ENCODE data around the gene SUFU.

The SUFU gene

DNA sequence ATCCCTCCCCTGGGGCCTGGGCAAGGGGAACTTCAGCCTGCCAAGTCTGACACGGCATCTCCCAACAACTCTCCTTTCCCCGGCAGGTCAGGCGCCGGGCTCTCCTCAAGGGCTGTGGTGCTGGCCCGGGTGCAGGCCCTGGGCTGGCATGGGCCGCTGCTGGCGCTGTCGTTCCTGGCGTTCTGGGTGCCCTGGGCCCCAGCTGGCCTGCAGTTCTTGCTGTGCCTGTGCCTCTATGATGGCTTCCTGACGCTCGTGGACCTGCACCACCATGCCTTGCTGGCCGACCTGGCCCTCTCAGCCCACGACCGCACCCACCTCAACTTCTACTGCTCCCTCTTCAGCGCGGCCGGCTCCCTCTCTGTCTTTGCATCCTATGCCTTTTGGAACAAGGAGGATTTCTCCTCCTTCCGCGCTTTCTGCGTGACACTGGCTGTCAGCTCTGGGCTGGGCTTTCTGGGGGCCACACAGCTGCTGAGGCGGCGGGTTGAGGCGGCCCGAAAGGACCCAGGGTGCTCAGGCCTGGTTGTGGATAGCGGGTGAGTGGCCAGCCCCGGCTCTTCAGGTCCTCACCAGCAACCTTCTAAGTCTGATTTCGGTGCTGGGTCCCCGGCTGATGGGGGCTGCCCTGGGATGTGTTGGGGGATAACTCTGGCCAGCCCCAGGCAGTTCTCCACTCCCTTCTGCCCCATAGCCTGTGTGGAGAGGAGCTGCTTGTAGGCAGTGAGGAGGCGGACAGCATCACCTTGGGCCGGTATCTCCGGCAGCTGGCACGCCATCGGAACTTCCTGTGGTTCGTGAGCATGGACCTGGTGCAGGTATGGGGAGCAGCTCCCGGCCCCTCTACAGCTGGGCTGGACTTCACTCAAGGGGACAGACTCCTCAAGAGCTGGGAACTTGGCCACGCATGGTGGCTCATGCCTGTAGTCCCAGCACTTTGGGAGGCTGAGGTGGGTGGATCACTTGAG is 32.9 kb upstream of the SUFU start:
- TF ChIP-seq, protein P1, sequence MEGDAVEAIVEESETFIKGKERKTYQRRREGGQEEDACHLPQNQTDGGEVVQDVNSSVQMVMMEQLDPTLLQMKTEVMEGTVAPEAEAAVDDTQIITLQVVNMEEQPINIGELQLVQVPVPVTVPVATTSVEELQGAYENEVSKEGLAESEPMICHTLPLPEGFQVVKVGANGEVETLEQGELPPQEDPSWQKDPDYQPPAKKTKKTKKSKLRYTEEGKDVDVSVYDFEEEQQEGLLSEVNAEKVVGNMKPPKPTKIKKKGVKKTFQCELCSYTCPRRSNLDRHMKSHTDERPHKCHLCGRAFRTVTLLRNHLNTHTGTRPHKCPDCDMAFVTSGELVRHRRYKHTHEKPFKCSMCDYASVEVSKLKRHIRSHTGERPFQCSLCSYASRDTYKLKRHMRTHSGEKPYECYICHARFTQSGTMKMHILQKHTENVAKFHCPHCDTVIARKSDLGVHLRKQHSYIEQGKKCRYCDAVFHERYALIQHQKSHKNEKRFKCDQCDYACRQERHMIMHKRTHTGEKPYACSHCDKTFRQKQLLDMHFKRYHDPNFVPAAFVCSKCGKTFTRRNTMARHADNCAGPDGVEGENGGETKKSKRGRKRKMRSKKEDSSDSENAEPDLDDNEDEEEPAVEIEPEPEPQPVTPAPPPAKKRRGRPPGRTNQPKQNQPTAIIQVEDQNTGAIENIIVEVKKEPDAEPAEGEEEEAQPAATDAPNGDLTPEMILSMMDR (IDR thresholded peaks at IDR 0.05; ENCODE audit: borderline replicate concordance, insufficient read depth, low read depth, low read length): no peak

DNA sequence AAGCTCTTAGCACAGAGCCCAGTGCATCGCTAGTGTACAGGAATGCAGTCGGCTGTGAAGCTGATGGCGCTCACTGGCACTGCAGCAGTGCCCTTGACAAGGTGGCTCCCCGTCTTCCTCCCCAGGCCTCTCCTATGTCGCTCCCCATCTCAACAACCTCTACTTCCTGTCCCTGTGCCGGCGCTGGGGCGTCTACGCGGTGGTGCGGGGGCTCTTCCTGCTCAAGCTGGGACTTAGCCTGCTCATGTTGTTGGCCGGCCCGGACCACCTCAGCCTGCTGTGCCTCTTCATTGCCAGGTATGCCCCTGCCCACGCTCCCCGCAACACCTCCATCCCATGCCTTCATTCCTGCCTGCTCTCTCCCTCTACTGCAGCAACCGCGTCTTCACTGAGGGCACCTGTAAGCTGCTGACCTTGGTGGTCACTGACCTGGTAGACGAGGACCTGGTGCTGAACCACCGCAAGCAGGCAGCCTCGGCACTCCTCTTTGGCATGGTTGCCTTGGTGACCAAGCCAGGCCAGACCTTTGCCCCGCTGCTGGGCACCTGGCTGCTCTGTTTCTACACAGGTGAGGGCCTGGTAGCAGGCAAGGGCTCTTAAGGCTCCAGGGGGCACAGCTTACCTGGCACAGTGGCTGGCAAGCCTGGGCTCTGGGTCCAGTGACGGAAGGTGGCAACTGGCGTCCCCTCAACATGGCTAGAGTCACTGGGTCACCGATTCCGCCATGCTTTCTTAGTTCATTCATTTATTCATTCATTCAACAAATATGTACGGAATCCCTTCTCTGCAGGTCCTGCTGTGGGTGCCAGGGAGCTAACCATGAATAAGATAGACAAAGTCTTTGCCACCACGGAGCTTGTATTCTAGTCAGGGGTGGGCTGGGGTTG is 30.1 kb upstream of the SUFU start:
- no peak overlapping the region for H3K4me3 ChIP-seq (ENCODE audit: low read depth, low read length)
- TF ChIP-seq, protein P1 (IDR thresholded peaks at IDR 0.05; ENCODE audit: borderline replicate concordance, insufficient read depth, low read depth, low read length): no peak

More for the DNA sequence above, 32.9 kb upstream of the SUFU start:
- H3K4me3 ChIP-seq (ENCODE audit: low read depth, low read length): no peak overlapping the region

DNA sequence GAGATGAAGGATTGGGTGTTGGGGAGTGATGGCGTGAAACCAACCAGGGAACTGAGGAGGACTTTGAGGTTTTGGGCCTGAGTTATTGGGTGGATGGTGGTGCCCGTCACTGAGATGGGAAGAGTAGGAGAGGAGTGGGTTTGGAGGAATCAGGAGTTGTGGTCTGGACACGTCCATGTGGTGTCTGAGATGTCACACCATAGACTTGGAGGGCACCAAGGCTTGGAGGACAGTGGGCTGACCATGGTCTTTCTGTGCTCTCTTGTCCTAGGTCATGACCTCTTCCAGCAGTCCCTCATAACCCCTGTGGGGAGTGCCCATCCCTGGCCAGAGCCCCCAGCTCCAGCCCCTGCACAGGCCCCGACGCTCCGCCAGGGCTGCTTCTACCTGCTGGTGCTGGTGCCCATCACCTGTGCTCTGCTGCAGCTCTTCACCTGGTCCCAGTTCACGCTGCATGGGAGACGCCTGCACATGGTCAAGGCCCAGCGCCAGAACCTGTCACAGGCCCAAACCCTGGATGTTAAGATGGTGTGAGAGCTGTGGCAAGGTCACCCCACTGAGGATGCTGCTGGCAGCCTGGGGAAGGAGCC is 28.2 kb upstream of the SUFU start:
- no peak overlapping the region for H3K4me3 ChIP-seq (ENCODE audit: low read depth, low read length)
- TF ChIP-seq, protein P1 (IDR thresholded peaks at IDR 0.05; ENCODE audit: borderline replicate concordance, insufficient read depth, low read depth, low read length): no peak

DNA sequence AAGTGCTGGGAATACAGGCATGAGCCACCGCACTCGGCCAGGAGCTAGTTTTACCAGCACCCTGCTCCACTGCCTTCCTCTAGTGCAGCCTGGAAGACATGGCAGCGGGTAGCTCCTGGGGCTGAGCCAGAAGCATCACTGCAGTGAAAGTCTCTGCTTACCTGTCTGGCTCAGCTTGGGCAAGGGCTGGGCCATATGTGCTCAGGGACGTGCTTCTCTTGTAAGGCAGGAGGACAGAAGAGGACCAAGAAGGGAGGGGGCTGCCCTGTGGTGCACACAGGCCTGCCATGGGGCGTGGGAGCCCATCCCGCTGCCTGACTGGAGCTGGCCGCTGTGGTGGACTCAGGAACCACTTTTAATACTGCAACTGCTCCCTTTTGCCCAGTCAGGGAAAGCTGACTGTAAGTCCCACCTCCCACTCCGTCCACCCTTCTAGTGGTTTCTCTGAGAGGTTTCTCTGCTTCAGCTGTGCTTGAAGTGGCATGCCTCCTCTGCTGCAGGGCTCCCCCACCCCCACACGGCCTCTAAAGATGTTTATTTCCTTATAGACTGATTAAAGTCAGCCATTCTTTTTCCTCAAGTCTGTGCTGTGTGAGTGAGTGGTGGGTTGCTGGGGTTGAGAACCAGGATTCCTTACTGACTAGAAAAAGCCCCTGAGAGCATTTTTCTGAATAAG is 27.2 kb upstream of the SUFU start:
- TF ChIP-seq, protein P1 (IDR thresholded peaks at IDR 0.05; ENCODE audit: borderline replicate concordance, insufficient read depth, low read depth, low read length): no peak
- H3K4me3 ChIP-seq (ENCODE audit: low read depth, low read length): no peak overlapping the region

DNA sequence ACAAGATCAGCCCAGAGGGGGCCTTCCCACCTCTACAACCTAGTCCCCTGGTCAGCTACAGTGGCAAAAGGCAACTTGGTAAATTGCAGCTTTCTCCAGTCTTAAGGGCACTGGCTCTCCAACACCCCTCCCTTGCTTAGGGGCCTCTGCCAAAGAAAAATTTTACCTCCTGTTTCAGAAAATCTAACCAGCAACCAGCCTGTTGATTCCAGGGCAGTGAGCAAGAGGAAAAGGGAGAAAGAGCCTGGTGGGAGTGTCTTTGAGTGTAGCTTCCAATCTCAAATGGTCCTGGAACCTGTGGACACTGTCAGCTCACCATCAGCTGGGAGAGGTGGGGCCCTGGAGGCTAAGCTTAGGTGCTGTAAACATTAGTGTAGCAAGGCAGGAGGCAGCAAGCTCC is 24.1 kb upstream of the SUFU start:
- no peak overlapping the region for H3K4me3 ChIP-seq (ENCODE audit: low read depth, low read length)
- TF ChIP-seq, protein P1 (IDR thresholded peaks at IDR 0.05; ENCODE audit: borderline replicate concordance, insufficient read depth, low read depth, low read length): no peak

DNA sequence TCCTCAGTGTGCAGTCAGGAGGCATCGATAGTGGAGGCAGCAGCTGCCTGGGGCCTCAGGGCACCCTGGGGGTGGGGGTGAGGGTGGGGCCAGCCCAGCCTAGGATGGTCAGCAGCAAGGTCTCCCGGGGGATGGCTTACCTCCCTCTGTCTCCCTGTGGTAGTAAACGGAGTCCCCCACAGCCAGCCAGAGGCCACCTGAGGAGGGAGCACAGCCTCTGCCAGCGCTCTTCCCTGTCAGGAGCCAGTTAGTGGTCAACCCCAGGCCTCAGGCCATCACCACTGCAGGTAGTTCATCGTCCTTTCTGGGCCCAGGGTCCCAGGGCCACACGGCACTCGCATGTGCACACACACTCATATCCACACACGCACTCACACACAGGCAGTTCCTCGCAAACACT is 23.4 kb upstream of the SUFU start:
- H3K4me3 ChIP-seq (ENCODE audit: low read depth, low read length): no peak overlapping the region
- TF ChIP-seq, protein P1 (IDR thresholded peaks at IDR 0.05; ENCODE audit: borderline replicate concordance, insufficient read depth, low read depth, low read length): no peak
